Nephron progenitor cell (in vitro differentiated cells): ENCODE results near the gene PTPRD.

Experiments
- DNase-seq: peaks from one replicate; pipeline ENCODE4 v3.0.0; 2021
- H3K27ac Mint-ChIP-seq: 2 replicates; pipeline ENCODE4 v1.8.0; 2021; ENCODE audit warnings: mild to moderate bottlenecking, moderate library complexity, mixed read lengths
- H3K27me3 Mint-ChIP-seq: 2 replicates; pipeline ENCODE4 v1.8.0; 2021; ENCODE audit warnings: mild to moderate bottlenecking, low read depth, mixed read lengths; ENCODE audit not compliant: poor library complexity
- H3K36me3 Mint-ChIP-seq: 2 replicates; pipeline ENCODE4 v1.8.0; 2021; ENCODE audit warnings: low read depth, mixed read lengths
- H3K4me1 Mint-ChIP-seq: 2 replicates; pipeline ENCODE4 v1.8.0; 2021; ENCODE audit warnings: mixed read lengths
- H3K4me3 Mint-ChIP-seq: 2 replicates; pipeline ENCODE4 v1.8.0; 2021; ENCODE audit warnings: mild to moderate bottlenecking, moderate library complexity, mixed read lengths
- H3K9me3 Mint-ChIP-seq: 2 replicates; pipeline ENCODE4 v1.8.0; 2021; ENCODE audit warnings: mild to moderate bottlenecking, moderate library complexity, mixed read lengths
- TF ChIP-seq, protein P1 (sequence below): fragments of 200-600 bp; sonication (generic); IDR thresholded peaks from 2 replicates; pipeline ENCODE4 v1.5.0; 2021; ENCODE audit warnings: antibody characterized with exemption

The PTPRD gene

GRCh38 chr9:8683496-8683895 lies 1929.3 kb downstream of the PTPRD start:
- Mint-ChIP-seq H3K27ac (peak overlapping the region; percentile 3), H3K36me3 (peaks cover 26% of the 10 kb centered on the region), H3K4me3 (no peak overlapping the region), H3K4me1 (peaks cover 17% of the 10 kb centered on the region), H3K9me3 (peaks cover 9% of the 10 kb centered on the region), H3K27me3 (no peaks in the 10 kb centered on the region)
- TF ChIP-seq, protein P1, sequence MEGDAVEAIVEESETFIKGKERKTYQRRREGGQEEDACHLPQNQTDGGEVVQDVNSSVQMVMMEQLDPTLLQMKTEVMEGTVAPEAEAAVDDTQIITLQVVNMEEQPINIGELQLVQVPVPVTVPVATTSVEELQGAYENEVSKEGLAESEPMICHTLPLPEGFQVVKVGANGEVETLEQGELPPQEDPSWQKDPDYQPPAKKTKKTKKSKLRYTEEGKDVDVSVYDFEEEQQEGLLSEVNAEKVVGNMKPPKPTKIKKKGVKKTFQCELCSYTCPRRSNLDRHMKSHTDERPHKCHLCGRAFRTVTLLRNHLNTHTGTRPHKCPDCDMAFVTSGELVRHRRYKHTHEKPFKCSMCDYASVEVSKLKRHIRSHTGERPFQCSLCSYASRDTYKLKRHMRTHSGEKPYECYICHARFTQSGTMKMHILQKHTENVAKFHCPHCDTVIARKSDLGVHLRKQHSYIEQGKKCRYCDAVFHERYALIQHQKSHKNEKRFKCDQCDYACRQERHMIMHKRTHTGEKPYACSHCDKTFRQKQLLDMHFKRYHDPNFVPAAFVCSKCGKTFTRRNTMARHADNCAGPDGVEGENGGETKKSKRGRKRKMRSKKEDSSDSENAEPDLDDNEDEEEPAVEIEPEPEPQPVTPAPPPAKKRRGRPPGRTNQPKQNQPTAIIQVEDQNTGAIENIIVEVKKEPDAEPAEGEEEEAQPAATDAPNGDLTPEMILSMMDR, result no peak
- DNase-seq, result no peak

DNA sequence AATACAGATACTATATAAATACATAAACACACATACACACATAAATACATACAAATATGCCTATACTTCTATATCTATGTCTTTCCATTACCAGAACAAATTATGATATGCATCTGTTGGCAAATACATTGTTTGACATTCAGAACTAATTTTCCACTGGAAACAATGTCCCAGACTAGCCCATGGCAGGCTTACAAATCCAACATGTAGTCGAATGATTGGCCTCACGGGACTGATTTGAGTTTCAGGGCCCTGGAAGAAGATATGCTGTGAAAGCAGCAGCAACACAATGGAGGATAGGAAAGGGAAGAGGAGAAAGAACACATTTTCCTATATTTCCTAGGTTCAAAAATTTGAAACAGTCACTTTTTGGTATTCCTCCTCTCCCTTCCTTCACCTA lies 1932.1 kb downstream of the PTPRD start:
- H3K27me3 Mint-ChIP-seq, result peaks cover 3% of the 10 kb centered on the region
- TF ChIP-seq, protein P1, result no peak
- H3K36me3 Mint-ChIP-seq, result peaks cover 6% of the 10 kb centered on the region
- H3K4me3 Mint-ChIP-seq, result no peak overlapping the region
- DNase-seq, result no peak
- peak overlapping the region; percentile 13 for H3K27ac Mint-ChIP-seq
- H3K9me3 Mint-ChIP-seq, result no peaks in the 10 kb centered on the region
- H3K4me1 Mint-ChIP-seq, result peaks cover 33% of the 10 kb centered on the region

DNA sequence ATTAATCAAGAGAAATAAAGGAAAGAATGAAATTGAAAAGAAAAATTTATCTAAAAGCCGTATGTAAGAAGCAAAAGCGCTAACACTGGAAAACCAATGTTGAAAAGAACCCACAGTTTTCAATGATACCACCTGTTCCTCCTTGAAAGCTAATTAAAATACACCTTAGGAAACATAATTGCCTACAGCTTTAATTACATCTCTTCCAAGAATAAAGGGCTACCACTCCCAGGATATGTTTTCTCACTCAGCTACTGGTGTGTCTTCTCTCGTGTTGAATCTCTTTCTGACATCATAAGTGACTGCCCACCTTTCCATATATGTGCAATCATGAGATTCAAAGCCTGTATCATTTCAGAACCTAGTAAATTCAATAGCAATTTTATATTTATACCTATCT lies 1932.6 kb downstream of the PTPRD start:
- Mint-ChIP-seq H3K9me3 (no peaks in the 10 kb centered on the region), H3K27ac (no peak overlapping the region), H3K36me3 (peaks cover 5% of the 10 kb centered on the region), H3K27me3 (peaks cover 3% of the 10 kb centered on the region), H3K4me1 (peaks cover 37% of the 10 kb centered on the region), H3K4me3 (no peak overlapping the region)
- DNase-seq, result no peak
- TF ChIP-seq, protein P1, result no peak

DNA sequence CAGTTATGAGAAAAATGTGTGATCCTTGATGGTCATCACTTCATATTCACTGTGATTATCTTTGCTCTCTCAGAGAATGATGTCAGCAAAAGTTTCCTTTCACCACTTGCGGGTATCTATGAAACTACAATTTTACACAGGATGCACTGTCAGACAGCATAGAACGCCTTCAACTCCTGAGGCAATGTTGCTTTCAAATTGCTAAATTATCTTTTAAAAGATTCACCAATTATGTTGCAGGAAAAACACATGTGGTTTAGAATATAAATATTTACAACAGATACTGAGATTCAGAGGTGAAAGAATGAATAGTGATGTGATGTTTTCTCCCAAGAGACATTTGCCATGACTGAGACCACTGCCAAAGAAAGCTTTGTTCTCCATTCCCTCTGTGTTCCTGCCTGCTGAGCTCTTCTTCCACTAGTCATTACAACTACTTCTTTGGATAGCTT lies 1933.4 kb downstream of the PTPRD start:
- no peak overlapping the region for H3K27ac Mint-ChIP-seq
- no peaks in the 10 kb centered on the region for H3K9me3 Mint-ChIP-seq
- TF ChIP-seq, protein P1, result no peak
- H3K36me3 Mint-ChIP-seq, result no peaks in the 10 kb centered on the region
- no peak overlapping the region for H3K4me3 Mint-ChIP-seq
- DNase-seq, result no peak
- peaks cover 37% of the 10 kb centered on the region for H3K4me1 Mint-ChIP-seq
- peaks cover 3% of the 10 kb centered on the region for H3K27me3 Mint-ChIP-seq

GRCh38 chr9:8677741-8678140 lies 1935.1 kb downstream of the PTPRD start:
- H3K27me3 Mint-ChIP-seq, result peaks cover 3% of the 10 kb centered on the region
- H3K4me3 Mint-ChIP-seq, result no peak overlapping the region
- no peaks in the 10 kb centered on the region for H3K36me3 Mint-ChIP-seq
- DNase-seq, result no peak
- peak overlapping the region; percentile 7 for H3K27ac Mint-ChIP-seq
- H3K9me3 Mint-ChIP-seq, result no peaks in the 10 kb centered on the region
- peaks cover 37% of the 10 kb centered on the region for H3K4me1 Mint-ChIP-seq
- TF ChIP-seq, protein P1, result no peak

DNA sequence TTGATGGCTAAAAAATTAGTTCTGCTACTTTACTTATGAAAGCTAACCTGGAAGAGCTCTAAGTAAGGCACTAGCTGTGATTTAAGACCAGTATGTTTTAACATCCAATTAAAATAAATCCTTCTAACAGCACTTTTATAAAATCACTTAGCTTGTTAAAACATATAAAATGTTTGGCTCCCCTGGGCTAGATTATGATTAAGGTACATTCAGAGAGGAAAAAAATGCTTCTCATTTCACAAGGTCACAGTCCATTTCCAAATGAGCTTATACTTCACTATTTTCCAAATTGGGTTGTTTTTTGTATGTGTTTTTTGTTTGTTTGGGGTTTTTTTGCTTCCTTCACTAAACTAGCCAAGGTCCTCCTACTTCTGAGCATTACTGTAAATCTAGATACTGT lies 1938.3 kb downstream of the PTPRD start:
- TF ChIP-seq, protein P1, result no peak

More for the DNA sequence above, 1938.3 kb downstream of the PTPRD start:
- Mint-ChIP-seq H3K4me1 (peaks cover 22% of the 10 kb centered on the region), H3K27me3 (peaks cover 3% of the 10 kb centered on the region), H3K36me3 (no peaks in the 10 kb centered on the region), H3K27ac (no peak overlapping the region), H3K9me3 (no peaks in the 10 kb centered on the region), H3K4me3 (no peak overlapping the region)
- no peak for DNase-seq
